ENCODE results near the gene ARID5A. TPM values are rescaled to one million over a fixed set of nuclear protein-coding genes. Genes with fewer than 3 reads are reported as not detected.

The ARID5A gene
- total and polyA plus RNA-seq, 10 of the 15 experiments (the other 5 are each of a cell fraction or from before 2014, with no cell fraction given) = 0.76 to 87.1 (median 37.6) TPM

DNA sequence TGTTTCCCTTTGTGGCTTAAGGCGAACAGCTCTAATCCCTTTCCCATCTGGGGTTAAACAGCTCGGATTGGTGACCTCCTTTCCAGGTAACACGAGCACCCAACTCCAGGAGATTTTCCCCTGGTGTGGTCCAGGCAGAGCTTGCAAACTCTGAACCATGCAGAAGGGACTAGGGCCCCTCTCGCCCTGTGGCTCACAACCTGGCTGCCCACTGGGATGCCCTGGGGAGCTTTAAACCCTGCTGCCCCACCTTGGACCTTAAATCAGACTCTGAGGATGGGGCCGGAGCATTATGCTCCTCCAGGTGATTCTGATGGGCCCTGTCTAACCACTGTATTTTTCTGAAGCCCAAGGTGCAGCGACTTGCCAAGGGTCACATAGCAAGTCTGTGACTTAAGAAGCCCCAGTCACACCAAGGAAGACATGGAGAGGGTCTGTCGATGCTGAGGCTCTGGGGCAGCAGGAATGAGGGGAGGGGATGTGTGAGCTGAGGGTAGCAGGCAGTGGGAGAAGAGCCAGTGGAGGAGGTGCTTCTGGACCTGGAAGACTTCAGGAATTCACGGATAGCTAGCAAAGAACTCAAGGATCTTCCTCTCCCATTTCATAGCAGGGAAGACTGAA, 5.9 kb downstream of the ARID5A start:
- H3K36me3 ChIP-seq (ENCODE audit: control insufficient read depth in 2 of 2, insufficient read depth in 2 of 2, low read length in 1 of 2) = peaks cover 14 to 33% of the 10 kb centered on the region in 2 experiments
- no TSS peak for BruUV-seq (replicated peaks)
- no peak overlapping the region for H2AFZ ChIP-seq (ENCODE audit: control insufficient read depth, low read depth, low read length)
- H3K4me1 ChIP-seq (ENCODE audit: control insufficient read depth, insufficient read depth, low read length) = peaks cover 13% of the 10 kb centered on the region
- ChIA-PET RAD21 (ENCODE audit: unreplicated experiment) (interaction anchor here (1.2 to 4.0 kb wide), 3 partner anchors 12 to 16 kb away, joined by 3 to 27 read pairs (median 5); no protein-coding TSS in a partner anchor), SMC1A (ENCODE audit: uncharacterized antibody, unreplicated experiment) (interaction anchor here (1.0 to 1.5 kb wide), 3 partner anchors 9 to 220 kb away, joined by 3 to 5 read pairs (median 3); no protein-coding TSS in a partner anchor), POLR2A (interaction anchor here (2.0 to 8.1 kb wide), 2 partner anchors 12 to 13 kb away, joined by 6 to 106 read pairs; no protein-coding TSS in a partner anchor), CTCF (interaction anchor here (0.6 to 8.1 kb wide), 3 partner anchors 11 to 33 kb away, joined by 3 to 64 read pairs (median 4); no protein-coding TSS in a partner anchor)
- H4K20me1 ChIP-seq (ENCODE audit: control insufficient read depth, insufficient read depth) = peaks cover 26% of the 10 kb centered on the region
- no peak overlapping the region for H3K4me2 ChIP-seq (ENCODE audit: control insufficient read depth, insufficient read depth)
- no peak overlapping the region for H3K9ac ChIP-seq (ENCODE audit: control insufficient read depth, insufficient read depth, low read length)
- no peak overlapping the region for H3K27ac ChIP-seq (ENCODE audit: control insufficient read depth, insufficient read depth)
- FAIRE-seq = no peak
- DNase-seq (ENCODE audit: low read depth, low spot score) = no peak
- in situ Hi-C loops (cut with MboI) (no loop called here), intact Hi-C loops (cut with micrococcal nuclease; ENCODE audit: unreplicated experiment) (no loop called here)
- TF ChIP-seq POLR2AphosphoS5 (IDR thresholded peaks at IDR 0.05; ENCODE audit: low read length) (peak; percentile 78), POLR2AphosphoS2 (IDR thresholded peaks at IDR 0.05; ENCODE audit: low read depth, low read length) (0 out of 2 replicates have a peak, but pooled peaks have one; percentile 9), EZH2 (IDR thresholded peaks at IDR 0.05; ENCODE audit: borderline replicate concordance, control insufficient read depth, low read depth, low read length) (no peak)
- peaks cover 90% of the 10 kb centered on the region for H3K79me2 ChIP-seq (ENCODE audit: control insufficient read depth, insufficient read depth, low read length)
- H3K27me3 ChIP-seq (replicated peaks in 1 of 2; ENCODE audit: control insufficient read depth in 2 of 2, insufficient read depth in 2 of 2, low read length in 1 of 2) = no peaks in the 10 kb centered on the region
- ATAC-seq = no peak
- no peak overlapping the region; the same call in 1 of the 2 replicates for H3K4me3 ChIP-seq
- no peaks in the 10 kb centered on the region; the same call in 2 of the 3 replicates for H3K9me3 ChIP-seq (replicated peaks; ENCODE audit: control insufficient read depth, insufficient read depth, low read length)
- WGBS (ENCODE audit: insufficient coverage, insufficient replicate concordance, low lambda C conversion rate, missing lambda C conversion rate) = 71% methylated on average over 8 of the region's 8 CpGs

DNA sequence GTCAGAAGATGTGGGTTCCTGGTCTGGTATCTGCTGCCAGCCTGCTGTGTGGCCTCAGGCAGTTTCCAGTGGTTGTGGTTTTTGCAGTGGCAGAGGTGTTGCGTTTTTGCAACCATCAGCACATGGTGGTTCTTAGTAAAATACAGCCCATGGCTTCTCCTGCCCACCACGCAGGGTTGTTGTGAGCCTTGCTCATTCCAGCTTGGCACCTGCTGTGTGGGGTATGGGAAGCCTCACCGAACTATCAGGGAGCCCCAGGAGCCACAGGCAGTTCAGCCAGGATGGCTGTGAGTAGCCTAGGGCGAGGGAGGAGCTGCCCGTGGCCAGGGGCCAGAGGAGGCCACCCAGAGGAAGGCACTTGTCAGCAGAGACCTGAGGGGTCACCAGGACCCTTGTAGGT, 9.8 kb downstream of the ARID5A start:
- in situ Hi-C loops (cut with MboI) = no loop called here
- TF ChIP-seq POLR2AphosphoS5 (IDR thresholded peaks at IDR 0.05; ENCODE audit: low read length) = peak; percentile 58; the same call in 1 of the 2 replicates
- TF ChIP-seq RUNX3 (IDR thresholded peaks at IDR 0.05; ENCODE audit: low read length) = peak; percentile 25; the same call in 1 of the 2 replicates
- TF ChIP-seq POLR2AphosphoS2 (IDR thresholded peaks at IDR 0.05; ENCODE audit: low read depth, low read length) = 0 out of 2 replicates have a peak, but pooled peaks have one; percentile 17
- TF ChIP-seq EGR1 (IDR thresholded peaks at IDR 0.05; ENCODE audit: borderline replicate concordance in 1 of 2, low read depth in 2 of 2, low read length in 2 of 2) = no peak
- no peak for TF ChIP-seq TCF3 (IDR thresholded peaks at IDR 0.05; ENCODE audit: borderline replicate concordance, insufficient read depth, low read depth, low read length)
- no peak for TF ChIP-seq ZNF207 (IDR thresholded peaks at IDR 0.05; ENCODE audit: borderline replicate concordance)
- no peak for TF ChIP-seq ZNF24 (IDR thresholded peaks at IDR 0.05)
- no peak for TF ChIP-seq TCF12 (IDR thresholded peaks at IDR 0.05; ENCODE audit: low read depth, low read length)
- no peak for TF ChIP-seq NBN (IDR thresholded peaks at IDR 0.05)
- no peak for TF ChIP-seq SP1 (IDR thresholded peaks at IDR 0.05; ENCODE audit: low read depth, low read length)
- TF ChIP-seq, protein P1, sequence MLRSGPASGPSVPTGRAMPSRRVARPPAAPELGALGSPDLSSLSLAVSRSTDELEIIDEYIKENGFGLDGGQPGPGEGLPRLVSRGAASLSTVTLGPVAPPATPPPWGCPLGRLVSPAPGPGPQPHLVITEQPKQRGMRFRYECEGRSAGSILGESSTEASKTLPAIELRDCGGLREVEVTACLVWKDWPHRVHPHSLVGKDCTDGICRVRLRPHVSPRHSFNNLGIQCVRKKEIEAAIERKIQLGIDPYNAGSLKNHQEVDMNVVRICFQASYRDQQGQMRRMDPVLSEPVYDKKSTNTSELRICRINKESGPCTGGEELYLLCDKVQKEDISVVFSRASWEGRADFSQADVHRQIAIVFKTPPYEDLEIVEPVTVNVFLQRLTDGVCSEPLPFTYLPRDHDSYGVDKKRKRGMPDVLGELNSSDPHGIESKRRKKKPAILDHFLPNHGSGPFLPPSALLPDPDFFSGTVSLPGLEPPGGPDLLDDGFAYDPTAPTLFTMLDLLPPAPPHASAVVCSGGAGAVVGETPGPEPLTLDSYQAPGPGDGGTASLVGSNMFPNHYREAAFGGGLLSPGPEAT (IDR thresholded peaks at IDR 0.05; ENCODE audit: low read depth) = no peak
- TF ChIP-seq FOXK2 (IDR thresholded peaks at IDR 0.05) = no peak
- TF ChIP-seq, protein P2, sequence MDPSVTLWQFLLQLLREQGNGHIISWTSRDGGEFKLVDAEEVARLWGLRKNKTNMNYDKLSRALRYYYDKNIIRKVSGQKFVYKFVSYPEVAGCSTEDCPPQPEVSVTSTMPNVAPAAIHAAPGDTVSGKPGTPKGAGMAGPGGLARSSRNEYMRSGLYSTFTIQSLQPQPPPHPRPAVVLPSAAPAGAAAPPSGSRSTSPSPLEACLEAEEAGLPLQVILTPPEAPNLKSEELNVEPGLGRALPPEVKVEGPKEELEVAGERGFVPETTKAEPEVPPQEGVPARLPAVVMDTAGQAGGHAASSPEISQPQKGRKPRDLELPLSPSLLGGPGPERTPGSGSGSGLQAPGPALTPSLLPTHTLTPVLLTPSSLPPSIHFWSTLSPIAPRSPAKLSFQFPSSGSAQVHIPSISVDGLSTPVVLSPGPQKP (IDR thresholded peaks at IDR 0.05; ENCODE audit: low read depth, low read length) = no peak

More for the DNA sequence above, 9.8 kb downstream of the ARID5A start:
- POLR2A ChIA-PET = interaction anchor here (0.6 kb wide), 1 partner anchor 127 kb away, joined by 3 read pairs; no protein-coding TSS in a partner anchor
- intact Hi-C loops (cut with micrococcal nuclease; ENCODE audit: unreplicated experiment) = no loop called here
- RAD21 ChIA-PET (ENCODE audit: unreplicated experiment) = no interaction called here
- FAIRE-seq (no peak), ATAC-seq (no peak), DNase-seq (ENCODE audit: low read depth, low spot score) (no peak)
- H3K27me3 ChIP-seq (replicated peaks in 1 of 2; ENCODE audit: control insufficient read depth in 2 of 2, insufficient read depth in 2 of 2, low read length in 1 of 2) = no peaks in the 10 kb centered on the region
- no peak overlapping the region for H3K27ac ChIP-seq (ENCODE audit: control insufficient read depth, insufficient read depth)
- no peak overlapping the region for H2AFZ ChIP-seq (ENCODE audit: control insufficient read depth, low read depth, low read length)
- 53% methylated on average over 5 of the region's 5 CpGs for WGBS (ENCODE audit: insufficient coverage, insufficient replicate concordance, low lambda C conversion rate, missing lambda C conversion rate)
- no peaks in the 10 kb centered on the region; the same call in 2 of the 3 replicates for H3K9me3 ChIP-seq (replicated peaks; ENCODE audit: control insufficient read depth, insufficient read depth, low read length)
- H3K36me3 ChIP-seq (ENCODE audit: control insufficient read depth in 2 of 2, insufficient read depth in 2 of 2, low read length in 1 of 2) = peaks cover 34 to 38% of the 10 kb centered on the region in 2 experiments
- BruUV-seq (replicated peaks) = no TSS peak
- no peak overlapping the region for H3K9ac ChIP-seq (ENCODE audit: control insufficient read depth, insufficient read depth, low read length)
- H4K20me1 ChIP-seq (ENCODE audit: control insufficient read depth, insufficient read depth) = peaks cover 16% of the 10 kb centered on the region
- SMC1A ChIA-PET (ENCODE audit: uncharacterized antibody, unreplicated experiment) = interaction anchor here (1.0 kb wide), 1 partner anchor 11 kb away, joined by 3 read pairs; no protein-coding TSS in a partner anchor
- CTCF ChIA-PET = no interaction called here
- peaks cover 52% of the 10 kb centered on the region for H3K79me2 ChIP-seq (ENCODE audit: control insufficient read depth, insufficient read depth, low read length)
- no peak overlapping the region for H3K4me2 ChIP-seq (ENCODE audit: control insufficient read depth, insufficient read depth)
- no peak overlapping the region for H3K4me3 ChIP-seq
- peaks cover 4% of the 10 kb centered on the region for H3K4me1 ChIP-seq (ENCODE audit: control insufficient read depth, insufficient read depth, low read length)

Measured in GM12878 (cell line).